Neutrophil (primary cell): ENCODE results near the gene FHDC1.

Experiments
- H3K27ac ChIP-seq: fragments of 200-600 bp; sonication (generic); 2 replicates; pipeline ENCODE4 v1.5.1; 2016; ENCODE audit warnings: mild to moderate bottlenecking, moderate library complexity
- H3K27me3 ChIP-seq: fragments of 200-600 bp; sonication (generic); 2 replicates; pipeline ENCODE4 v1.6.0; 2016; ENCODE audit warnings: mild to moderate bottlenecking
- H3K36me3 ChIP-seq: fragments of 200-600 bp; sonication (generic); 2 replicates; pipeline ENCODE4 v1.5.1; 2017
- H3K4me1 ChIP-seq, 2 experiments: fragments of 200-600 bp in 1 of 2; sonication (generic) in 1 of 2; 1 replicate in 1 of 2; 2 replicates in 1 of 2; pipeline versions ENCODE4 v1.5.1 to v1.6.1; 2013 to 2016; ENCODE audit warnings: low read depth in 1 of 2, low read length in 1 of 2, mild to moderate bottlenecking in 1 of 2, moderate library complexity in 1 of 2; ENCODE audit not compliant: control insufficient read depth in 1 of 2, insufficient read depth in 1 of 2
- H3K4me3 ChIP-seq, 2 experiments: fragments of 200-600 bp in 1 of 2; sonication (generic) in 1 of 2; 1 replicate in 1 of 2; 2 replicates in 1 of 2; pipeline ENCODE4 v1.5.1; 2013 to 2016; ENCODE audit warnings: low read depth in 1 of 2, low read length in 1 of 2, mild to moderate bottlenecking in 1 of 2, moderate library complexity in 1 of 2
- H3K9me3 ChIP-seq: fragments of 200-600 bp; sonication (generic); 2 replicates; pipeline ENCODE4 v1.5.1; 2016
- CTCF ChIP-seq: fragments of 200-600 bp; sonication (generic); IDR thresholded peaks from 2 replicates; pipeline ENCODE4 v1.5.1; 2016; ENCODE audit warnings: antibody characterized with exemption

Gene FHDC1, protein sequence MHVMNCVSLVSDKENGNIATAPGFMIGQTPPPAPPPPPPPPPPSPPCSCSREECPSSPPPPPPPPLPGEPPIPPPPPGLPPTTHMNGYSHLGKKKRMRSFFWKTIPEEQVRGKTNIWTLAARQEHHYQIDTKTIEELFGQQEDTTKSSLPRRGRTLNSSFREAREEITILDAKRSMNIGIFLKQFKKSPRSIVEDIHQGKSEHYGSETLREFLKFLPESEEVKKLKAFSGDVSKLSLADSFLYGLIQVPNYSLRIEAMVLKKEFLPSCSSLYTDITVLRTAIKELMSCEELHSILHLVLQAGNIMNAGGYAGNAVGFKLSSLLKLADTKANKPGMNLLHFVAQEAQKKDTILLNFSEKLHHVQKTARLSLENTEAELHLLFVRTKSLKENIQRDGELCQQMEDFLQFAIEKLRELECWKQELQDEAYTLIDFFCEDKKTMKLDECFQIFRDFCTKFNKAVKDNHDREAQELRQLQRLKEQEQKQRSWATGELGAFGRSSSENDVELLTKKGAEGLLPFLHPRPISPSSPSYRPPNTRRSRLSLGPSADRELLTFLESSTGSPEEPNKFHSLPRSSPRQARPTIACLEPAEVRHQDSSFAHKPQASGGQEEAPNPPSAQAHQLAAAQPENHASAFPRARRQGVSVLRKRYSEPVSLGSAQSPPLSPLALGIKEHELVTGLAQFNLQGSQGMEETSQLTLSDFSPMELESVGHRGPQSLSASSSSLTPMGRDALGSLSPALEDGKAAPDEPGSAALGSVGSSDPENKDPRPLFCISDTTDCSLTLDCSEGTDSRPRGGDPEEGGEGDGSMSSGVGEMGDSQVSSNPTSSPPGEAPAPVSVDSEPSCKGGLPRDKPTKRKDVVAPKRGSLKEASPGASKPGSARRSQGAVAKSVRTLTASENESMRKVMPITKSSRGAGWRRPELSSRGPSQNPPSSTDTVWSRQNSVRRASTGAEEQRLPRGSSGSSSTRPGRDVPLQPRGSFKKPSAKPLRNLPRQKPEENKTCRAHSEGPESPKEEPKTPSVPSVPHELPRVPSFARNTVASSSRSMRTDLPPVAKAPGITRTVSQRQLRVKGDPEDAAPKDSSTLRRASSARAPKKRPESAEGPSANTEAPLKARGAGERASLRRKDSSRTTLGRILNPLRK

GRCh38 chr4:152935631-152936445, at the start of gene FHDC1:
Gene FHDC1 (plus strand): TSS chr4:152936323. CDS start chr4:152943058, 6,735 bp downstream.
- no peak within 1 kb of the TSS for H3K27ac ChIP-seq
- peaks cover 21 to 30% of the 10 kb centered on the region in 2 experiments for H3K4me1 ChIP-seq

DNA sequence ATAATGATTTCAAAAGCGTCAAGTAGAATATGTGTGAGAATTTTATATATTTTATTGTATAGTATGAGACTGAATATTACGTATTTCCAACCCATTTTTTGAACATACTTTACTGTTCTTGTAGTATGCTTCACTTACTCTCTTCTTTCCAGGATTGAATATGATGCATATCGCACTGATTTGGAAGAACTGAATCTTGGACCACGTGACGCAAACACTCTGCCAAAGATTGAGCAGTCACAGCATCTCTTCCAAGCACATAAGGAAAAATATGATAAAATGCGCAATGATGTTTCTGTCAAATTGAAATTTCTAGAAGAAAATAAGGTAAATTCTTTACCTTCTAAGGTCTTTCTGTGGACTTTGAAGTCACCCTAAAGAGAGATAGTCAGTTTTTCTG, 48.1 kb upstream of the FHDC1 start:
- Histone ChIP-seq H3K4me3 (no peak overlapping the region), H3K4me1 (peaks cover 8 to 15% of the 10 kb centered on the region in 2 experiments), H3K9me3 (no peaks in the 10 kb centered on the region), H3K27me3 (no peaks in the 10 kb centered on the region), H3K27ac (no peak overlapping the region), H3K36me3 (peaks cover 37% of the 10 kb centered on the region)
- no peak for TF ChIP-seq CTCF

More at GRCh38 chr4:152935631-152936445, at the start of gene FHDC1:
- Histone ChIP-seq H3K9me3 (no peaks in the 10 kb centered on the region), H3K27me3 (peaks cover 92% of the 10 kb centered on the region), H3K36me3 (no peaks in the 10 kb centered on the region), H3K4me3 (peak within 1 kb of the TSS; percentile 52 to 73)
- no peak for TF ChIP-seq CTCF

- TF ChIP-seq CTCF = no peak
- Histone ChIP-seq H3K27me3 (no peaks in the 10 kb centered on the region), H3K27ac (peak overlapping the region; percentile 66), H3K4me3 (no peak overlapping the region), H3K36me3 (peaks cover 25% of the 10 kb centered on the region), H3K9me3 (no peaks in the 10 kb centered on the region), H3K4me1 (peaks cover 23 to 49% of the 10 kb centered on the region in 2 experiments)
Measured at GRCh38 chr4:152892974-152893373, 43.1 kb upstream of the FHDC1 start.

DNA sequence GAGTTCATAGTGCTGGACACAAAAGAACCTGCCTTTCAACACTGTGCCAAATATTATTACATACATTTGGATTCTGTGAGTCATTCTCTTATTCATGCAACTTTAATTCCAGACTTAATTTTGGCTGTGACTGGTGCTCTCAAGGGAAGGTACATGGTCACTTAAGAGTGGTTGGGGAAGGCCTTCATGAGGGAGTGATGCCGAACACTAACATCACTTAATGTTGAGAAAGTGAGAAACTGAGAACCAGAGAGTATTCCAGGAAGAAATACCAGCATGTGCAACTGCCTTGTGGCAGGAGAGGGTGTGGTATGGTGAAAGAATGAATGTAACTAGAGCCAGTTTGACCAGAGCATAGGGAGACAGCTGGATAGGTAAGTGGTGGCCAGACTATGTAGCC, 41.5 kb upstream of the FHDC1 start:
- Histone ChIP-seq H3K27me3 (no peaks in the 10 kb centered on the region), H3K36me3 (peaks cover 14% of the 10 kb centered on the region), H3K4me1 (peaks cover 23 to 54% of the 10 kb centered on the region in 2 experiments), H3K9me3 (no peaks in the 10 kb centered on the region), H3K27ac (peak overlapping the region; percentile 34), H3K4me3 (no peak overlapping the region)
- TF ChIP-seq CTCF = no peak
